NCI-H2029 (cell line): ENCODE data around the gene ZC4H2.
"Not testable (repeated sequence)": the region's sequence is repeated elsewhere in the genome, so short reads cannot be mapped to it uniquely, and the experiment has no call there.

Experiments
- DNase-seq: peaks from one replicate; lab custom pipeline; 2025; lab: John Stamatoyannopoulos, UW

The ZC4H2 gene, protein sequence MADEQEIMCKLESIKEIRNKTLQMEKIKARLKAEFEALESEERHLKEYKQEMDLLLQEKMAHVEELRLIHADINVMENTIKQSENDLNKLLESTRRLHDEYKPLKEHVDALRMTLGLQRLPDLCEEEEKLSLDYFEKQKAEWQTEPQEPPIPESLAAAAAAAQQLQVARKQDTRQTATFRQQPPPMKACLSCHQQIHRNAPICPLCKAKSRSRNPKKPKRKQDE

DNA sequence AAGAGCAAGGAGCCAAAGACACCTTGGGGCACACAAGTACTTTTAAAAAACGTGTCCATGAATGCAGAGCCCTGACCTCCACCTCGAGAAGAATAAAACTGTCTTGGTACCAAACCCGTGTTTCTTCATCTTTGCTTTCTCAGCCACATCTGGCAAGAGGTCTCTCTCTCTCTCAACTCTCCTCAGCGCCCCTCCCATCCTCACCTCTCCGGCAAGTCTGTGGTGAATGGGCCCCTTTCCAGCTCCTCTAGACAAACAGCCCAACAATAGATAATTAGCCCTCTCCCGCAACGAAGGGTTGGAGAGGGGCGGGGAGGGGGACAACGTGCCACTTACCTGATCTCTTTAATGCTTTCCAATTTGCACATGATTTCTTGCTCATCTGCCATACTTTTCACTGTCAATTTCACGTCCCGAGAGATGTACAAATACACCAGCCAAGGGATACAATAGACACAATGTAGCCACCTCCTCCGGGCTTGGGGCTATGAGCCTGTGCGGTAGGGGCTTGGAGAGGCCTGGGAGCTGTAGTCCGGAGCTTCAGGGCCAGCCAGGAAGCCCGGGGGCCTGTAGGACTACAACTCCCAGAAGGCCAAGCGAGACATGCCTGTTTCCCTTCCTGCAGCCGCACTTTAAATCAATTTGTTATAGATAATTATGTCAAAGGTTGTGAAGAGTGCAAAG is at the start of gene ZC4H2:
Gene ZC4H2 (minus strand): TSS at position 462 of the 684 bp plus-strand sequence. CDS start 73 bp downstream, at position 389.
- DNase-seq: no peak

DNA sequence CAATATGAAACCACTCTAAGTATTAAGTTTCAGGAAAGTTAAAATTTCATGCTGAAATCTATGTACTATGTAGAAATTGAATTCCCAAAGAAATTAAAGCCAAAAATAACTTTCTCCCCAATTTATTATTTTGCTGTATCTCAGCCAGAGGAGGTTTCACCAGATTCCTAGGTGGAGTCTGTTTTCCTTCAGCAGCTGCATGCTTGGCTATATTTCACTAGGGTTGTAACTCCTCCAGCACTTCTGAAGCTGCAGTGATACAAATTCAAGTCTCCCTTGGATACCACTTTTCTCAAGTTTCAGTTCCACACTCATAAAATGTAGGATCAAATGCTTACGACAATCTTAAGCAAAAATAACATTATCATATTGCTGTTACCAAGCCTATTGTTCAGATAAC is 41.2 kb upstream of the ZC4H2 start:
- DNase-seq: no peak

DNA sequence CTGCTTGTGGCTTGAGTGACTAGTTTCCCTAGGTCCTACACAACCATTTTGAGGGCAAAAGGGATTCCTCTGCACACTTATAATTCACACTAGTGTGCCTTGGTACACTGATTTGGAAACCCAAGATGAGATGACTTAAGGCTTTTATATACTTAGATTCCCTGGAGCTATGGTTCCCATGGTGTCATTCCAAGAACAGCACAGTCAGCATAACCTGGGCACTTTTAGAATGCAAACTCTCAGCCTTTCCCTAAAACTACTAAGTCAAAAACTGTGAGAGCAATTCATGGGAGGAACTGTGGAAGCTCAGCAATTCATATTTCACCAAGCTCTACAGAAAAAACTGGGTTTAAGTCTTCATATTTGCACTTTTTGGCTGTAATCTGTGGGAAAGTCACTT is 38.0 kb upstream of the ZC4H2 start:
- no peak for DNase-seq

DNA sequence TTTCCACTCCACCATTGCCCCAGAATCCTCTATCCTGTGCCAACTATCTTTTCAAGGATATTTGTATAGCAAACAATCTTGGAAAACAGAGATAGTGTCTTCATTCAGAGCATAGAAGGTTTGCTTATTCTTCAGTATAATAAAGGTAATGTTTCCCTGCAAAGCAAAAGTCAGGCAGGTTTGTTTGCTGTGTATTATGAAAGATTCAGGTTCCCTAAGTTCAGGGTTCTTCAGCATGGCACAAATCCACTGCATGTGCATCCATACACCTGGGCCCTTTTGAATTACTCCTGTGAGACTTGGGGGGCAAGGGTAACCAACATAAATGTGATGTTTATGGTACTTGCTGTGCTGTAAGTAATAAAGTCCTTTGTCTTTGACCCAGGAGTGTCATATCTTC is 33.2 kb upstream of the ZC4H2 start:
- no peak for DNase-seq

DNA sequence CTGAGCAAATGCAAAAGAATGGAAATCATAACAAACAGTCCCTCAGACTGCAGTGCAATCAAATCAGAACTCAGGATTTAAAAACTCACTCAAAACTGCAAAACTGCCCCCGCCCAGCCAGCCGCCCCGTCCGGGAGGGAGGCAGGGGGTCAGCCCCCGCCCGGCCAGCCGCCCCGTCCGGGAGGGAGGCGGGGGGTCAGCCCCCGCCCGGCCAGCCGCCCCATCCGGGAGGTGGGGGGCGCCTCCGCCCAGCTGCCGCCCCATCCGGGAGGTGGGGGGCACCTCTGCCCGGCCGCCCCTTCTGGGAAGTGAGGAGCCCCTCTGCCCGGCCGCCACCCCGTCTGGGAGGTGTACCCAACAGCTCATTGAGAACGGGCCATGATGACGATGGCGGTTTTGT is 26.0 kb upstream of the ZC4H2 start:
- not testable (repeated sequence) for DNase-seq

DNA sequence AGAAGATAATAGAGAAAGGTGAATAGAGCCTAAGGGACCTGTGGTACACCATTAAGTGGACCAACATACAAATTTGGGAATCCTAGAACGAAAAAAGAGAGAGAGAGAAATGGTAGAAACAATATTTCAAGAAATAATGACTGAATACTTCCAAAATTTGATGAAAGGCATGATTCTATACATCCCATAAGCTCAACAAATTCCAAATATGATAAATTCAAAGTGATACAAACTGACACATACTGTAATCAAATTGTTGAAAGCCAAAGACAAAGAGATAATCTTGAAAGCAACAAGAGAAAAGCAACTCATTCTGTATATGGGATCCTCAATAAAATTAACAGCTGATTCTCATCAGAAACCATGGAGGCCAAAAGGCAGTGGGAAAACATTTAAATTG is 20.6 kb upstream of the ZC4H2 start:
- no peak for DNase-seq

DNA sequence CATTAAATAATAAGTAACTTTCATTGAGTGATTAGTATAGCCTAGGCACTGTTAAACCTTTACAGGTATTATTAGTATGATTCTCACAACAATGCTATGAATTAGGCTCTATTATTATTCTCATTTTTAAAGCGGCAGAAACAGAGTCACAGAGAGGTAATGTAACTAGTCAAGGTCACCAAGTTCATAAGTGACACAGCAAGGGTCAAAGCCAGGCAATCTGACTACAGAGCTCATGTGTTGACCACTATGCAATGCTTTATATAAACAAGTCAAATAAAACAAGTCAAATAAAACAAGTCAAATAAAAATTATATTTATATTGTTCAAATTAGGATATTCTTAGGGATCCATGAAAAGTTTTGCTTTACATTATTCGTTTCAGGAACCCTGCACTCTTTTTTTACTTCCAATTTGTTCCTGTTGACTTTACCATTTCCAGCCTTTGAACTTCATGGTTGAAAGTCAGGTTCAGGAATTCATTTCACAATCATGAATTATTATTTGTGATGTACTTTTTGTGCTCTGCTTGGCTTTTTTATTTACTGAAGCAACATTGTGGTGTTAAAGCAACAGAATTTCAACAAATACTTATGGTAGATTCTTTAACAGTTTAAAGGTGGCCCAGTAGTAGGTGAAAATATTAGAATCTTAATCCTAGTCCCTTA is 18.0 kb upstream of the ZC4H2 start:
- DNase-seq: no peak

DNA sequence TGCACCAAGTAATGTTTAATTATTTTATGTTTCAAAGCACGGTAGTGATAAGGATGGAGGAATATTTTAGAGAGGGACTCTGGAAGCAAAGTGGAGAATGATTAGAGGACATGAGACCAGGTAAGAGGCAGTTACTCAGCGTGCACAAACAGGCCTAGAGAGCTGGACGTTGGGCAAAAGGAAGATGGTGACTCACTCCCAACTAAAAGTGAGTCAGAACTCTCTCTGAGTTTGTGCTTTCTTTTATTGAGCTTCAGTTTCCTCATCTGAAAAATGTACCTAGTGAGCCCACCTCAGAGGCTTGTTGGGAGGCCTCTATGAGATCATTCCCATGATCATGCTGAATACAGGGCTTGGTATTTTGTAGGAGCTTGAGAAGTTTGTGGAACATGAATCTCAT is 1.6 kb upstream of the ZC4H2 start:
- DNase-seq: no peak

DNA sequence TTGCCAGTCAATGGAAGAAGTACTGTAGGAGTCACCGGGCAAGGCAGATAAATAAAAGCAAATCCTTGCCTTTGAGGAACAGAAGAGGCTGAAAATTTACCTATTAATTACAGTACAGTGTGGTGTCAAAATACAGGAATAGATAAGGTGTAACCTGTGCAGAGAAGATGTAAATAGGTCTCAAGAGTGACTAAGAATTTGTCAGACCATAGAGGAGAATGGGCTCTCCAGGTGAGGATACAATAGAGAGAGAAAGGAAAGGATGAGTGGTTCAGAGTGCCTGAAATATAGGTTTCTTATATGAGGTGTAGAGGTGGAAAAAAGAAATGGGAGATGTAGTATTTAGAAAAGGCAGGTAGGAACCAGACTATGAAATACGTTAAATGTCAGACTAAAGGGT is 801 bp upstream of the ZC4H2 start:
- DNase-seq: no peak

DNA sequence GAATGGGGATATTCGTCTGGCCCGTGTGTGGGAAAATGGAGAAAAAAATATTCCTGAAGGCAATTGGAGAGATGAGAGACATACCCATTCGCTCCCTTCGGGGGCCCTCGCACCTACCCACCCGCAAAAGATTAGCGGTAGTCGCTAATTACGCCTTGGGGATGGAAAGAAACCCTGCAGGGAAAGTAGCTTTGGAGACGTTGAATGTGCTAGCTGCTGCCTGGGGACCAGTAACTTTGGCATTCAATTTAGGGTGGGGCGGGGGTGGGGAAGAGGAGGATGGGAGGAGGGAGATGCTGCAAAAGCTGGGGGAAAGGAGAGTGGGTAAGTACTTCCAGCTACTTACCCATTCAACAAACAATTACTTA is 407 bp upstream of the ZC4H2 start:
- DNase-seq: no peak

DNA sequence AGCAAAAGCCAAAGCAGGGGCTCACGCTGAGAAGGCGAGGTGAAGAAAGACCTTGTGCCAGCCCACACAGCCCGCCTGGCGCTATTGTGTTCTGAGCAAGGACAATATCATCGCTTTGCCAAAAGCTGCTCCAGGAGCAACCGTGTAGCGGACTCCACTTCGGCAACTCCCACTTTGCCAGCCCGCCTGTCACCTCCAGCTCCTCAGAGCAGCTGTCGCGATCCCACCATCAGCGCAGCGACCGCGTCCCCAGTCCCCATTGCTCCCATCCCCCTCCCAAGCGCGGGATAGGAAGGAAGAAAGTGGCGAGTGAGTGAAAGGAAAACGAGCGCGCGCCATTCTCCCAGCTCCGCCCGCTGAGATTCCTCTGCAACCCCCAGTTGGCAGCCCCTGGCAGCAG is 759 bp downstream of the ZC4H2 start:
- no peak for DNase-seq

DNA sequence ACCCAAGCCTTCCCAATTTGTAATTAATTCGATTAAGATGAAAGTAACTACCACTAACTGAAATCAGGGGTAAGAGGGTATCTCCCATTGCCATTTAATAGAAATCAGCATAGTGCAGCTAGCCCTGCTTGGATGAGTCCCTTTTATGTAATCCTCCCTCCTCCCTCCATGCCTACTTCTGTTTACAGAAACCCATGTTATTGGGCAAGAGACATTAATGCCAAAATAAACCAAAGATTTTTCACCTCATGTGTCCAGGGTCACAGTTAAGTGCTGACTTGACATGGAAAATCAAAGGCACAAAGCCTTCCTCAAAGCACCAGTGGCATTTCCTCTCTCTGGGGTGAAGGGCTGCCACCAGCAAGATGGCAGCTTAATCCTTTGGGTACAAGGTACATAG is 50.8 kb downstream of the ZC4H2 start:
- DNase-seq: no peak

DNA sequence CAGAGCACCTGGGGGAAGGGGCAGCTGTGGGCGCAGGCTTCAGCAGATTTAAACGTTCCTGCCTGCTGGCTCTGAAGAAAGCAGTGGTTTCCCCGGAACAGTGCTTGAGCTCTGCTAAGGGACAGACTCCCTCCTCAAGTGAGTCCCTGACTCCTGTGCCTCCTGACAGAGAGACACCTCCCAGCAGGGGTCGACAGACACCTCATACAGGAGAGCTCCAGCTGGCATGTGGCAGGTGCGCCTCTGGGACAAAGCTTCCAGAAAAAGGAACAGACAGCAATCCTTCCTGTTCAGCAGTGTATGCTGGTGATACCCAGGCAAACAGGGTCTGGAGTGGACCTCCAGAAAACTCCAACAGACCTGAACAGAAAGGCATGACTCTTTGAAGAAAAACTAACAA is 68.1 kb downstream of the ZC4H2 start:
- no peak for DNase-seq

DNA sequence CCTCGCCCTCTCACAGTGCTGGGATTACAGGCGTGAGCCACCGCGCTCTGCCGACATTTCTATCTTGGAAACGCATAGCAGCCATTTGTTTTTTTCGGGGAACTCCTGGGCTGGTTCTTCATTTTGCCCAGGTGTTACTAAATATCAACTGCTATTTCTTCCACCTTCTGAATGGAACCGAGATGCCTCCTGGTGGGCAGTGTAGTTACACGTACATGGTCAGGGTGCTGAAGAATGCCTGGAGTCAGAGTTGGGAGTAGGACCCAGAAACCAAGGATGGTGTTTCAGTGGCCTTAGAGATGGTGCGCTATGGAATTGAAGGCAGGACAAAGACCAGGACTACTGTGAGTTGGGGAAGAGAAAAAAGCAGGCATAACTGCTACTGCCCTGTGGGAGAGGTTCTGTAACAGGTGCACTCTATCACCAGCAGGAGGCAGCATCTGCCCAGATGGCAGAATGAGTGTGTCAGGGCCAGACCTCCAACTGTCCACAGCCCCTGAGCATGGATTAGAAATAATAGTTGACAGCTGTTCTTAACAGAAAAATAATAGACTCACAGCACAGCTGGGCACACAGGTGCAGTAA is 81.7 kb downstream of the ZC4H2 start:
- DNase-seq: no peak

DNA sequence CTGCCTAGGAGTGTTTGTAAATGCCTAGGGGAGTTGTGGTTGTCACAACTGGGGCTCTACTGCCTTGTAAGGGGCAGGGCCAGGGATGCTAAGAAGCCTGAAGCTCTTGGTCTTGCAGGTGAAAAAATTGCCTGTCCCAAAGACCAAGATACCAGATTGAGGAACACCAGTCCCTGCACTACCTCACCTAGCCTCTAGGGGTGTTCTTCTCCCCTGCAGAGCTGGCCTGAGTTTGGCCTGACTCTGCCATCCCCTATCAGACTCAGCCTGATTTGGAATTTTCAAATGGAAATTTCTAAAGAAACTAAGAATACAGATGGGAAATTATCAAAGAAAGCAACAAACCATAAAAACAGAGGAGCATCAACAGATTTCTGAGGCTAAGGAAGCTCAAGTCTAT is 90.4 kb downstream of the ZC4H2 start:
- no peak for DNase-seq

DNA sequence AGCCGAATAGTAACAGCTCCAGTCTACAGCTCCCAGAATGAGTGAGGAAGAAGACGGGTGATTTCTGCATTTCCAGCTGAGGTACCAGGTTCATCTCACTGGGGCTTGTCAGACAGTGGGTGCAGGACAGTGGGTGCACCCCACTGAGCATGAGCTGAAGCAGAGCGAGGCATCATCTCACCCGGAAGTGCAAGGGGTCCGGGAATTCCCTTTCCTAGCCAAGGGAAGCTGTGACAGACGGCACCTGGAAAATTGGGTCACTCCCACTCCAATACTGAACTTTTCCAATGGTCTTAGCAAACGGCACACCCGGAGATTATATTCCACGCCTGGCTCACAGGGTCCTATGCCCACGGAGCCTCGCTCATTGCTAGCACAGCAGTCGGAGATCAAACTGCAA is 97.5 kb downstream of the ZC4H2 start:
- DNase-seq: not testable (repeated sequence)

DNA sequence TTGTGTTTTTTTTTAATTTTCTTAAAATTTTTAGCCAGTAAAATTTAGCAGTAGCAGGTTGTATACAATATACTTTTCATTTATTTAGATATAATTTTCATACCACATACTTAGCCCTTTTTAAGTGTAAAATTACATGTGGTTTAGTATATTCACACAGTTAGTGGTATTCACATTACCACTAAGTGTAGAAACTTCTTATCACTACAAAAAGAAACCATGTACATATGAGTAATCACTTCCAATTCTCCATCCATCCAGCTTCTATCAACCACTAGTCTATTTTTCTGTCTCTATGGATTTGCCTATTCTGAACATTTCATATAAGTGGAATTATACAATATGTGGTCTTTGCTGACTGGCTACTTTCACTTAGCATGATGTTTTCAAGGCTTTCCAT is 109.0 kb downstream of the ZC4H2 start:
- no peak for DNase-seq
